CD4-positive, alpha-beta T cell (primary cell): ENCODE results near the gene PISD. TPM values are rescaled to one million over a fixed set of nuclear protein-coding genes. Genes with fewer than 3 reads are reported as not detected.
A peak's percentile ranks its signal among the peaks of the same experiment; 100 is the strongest.

Source experiments
- ATAC-seq: fragments of 200-7000 bp; cut with Tn5 transposase; one replicate; pipeline ENCODE4 v1.10.0; 2022; ENCODE audit warnings: mild to moderate bottlenecking; ENCODE audit not compliant: poor library complexity
- CTCF ChIA-PET: fragments of 350-600 bp; sonication (Branson Sonifier 250); formaldehyde crosslinking; loops from one replicate; lab custom pipeline; 2021; ENCODE audit warnings: antibody characterized with exemption, inconsistent platforms; lab: Charles Lee
- POLR2A ChIA-PET: fragments of 350-600 bp; sonication (Branson Sonifier 250); formaldehyde crosslinking; loops from one replicate; lab custom pipeline; 2021; ENCODE audit warnings: antibody characterized with exemption, inconsistent platforms; lab: Charles Lee
- DNase-seq, 14 experiments: peaks; one replicate each; pipeline ENCODE4 v3.0.0-alpha.2; 2013 to 2020; ENCODE audit warnings: mixed read lengths in 2 of 14
- H3K27ac ChIP-seq, 2 donors: one replicate each; pipeline versions ENCODE4 v1.5.1 to v1.7.0; 2013; ENCODE audit warnings: low read length in 2 of 2, low read depth in 1 of 2, mild to moderate bottlenecking in 1 of 2
- H3K27me3 ChIP-seq, 2 experiments: 1 replicate in 1 of 2; 2 replicates in 1 of 2; pipeline versions ENCODE4 v1.6.1 to v1.7.0; 2013; ENCODE audit warnings: low read length in 2 of 2, control low read depth in 1 of 2, mild to moderate bottlenecking in 1 of 2, moderate library complexity in 1 of 2; ENCODE audit not compliant: insufficient read depth in 2 of 2, control insufficient read depth in 1 of 2
- H3K36me3 ChIP-seq: one replicate; pipeline ENCODE4 v1.6.1; 2013; ENCODE audit warnings: low read length, control low read depth; ENCODE audit not compliant: insufficient read depth
- H3K4me1 ChIP-seq: one replicate; pipeline ENCODE4 v1.6.1; 2013; ENCODE audit warnings: low read length, control low read depth; ENCODE audit not compliant: insufficient read depth
- H3K4me3 ChIP-seq: one replicate; pipeline ENCODE4 v1.5.1; 2013; ENCODE audit warnings: mild to moderate bottlenecking, low read length, moderate library complexity
- H3K9me3 ChIP-seq, 2 experiments: 1 replicate in 1 of 2; 2 replicates in 1 of 2; pipeline versions ENCODE4 v1.6.1 to v1.7.0; 2013; ENCODE audit warnings: low read length in 2 of 2, mild to moderate bottlenecking in 2 of 2, control low read depth in 1 of 2, moderate library complexity in 1 of 2; ENCODE audit not compliant: control insufficient read depth in 1 of 2, insufficient read depth in 1 of 2
- H3K27ac Mint-ChIP-seq: one replicate; pipeline ENCODE4 v1.8.0; 2020; ENCODE audit warnings: mixed read lengths
- H3K27me3 Mint-ChIP-seq: one replicate; pipeline ENCODE4 v1.8.0; 2021; ENCODE audit warnings: mixed read lengths
- H3K36me3 Mint-ChIP-seq: one replicate; pipeline ENCODE4 v1.8.0; 2021; ENCODE audit warnings: low read depth, mixed read lengths
- H3K4me1 Mint-ChIP-seq: one replicate; pipeline ENCODE4 v1.8.0; 2021; ENCODE audit warnings: low read depth, mixed read lengths
- H3K4me3 Mint-ChIP-seq: one replicate; pipeline ENCODE4 v1.8.0; 2020; ENCODE audit warnings: mild to moderate bottlenecking, mixed read lengths
- H3K9me3 Mint-ChIP-seq: one replicate; pipeline ENCODE4 v1.8.0; 2020; ENCODE audit warnings: mixed read lengths
- CTCF ChIP-seq: fragments of 200-600 bp; IDR thresholded peaks from one replicate; pipeline ENCODE4 v1.8.0; 2022; ENCODE audit warnings: antibody characterized with exemption, mild to moderate bottlenecking
- intact Hi-C, 2 experiments: fragments of 100-400 bp; cut with DNase I in 1 of 2; cut with micrococcal nuclease in 1 of 2; formaldehyde crosslinking; loops; one replicate each; pipeline versions ENCODE4 v1.15.1 to v1.9.0; 2023 to 2025; cut with DNase I, micrococcal nuclease
- total RNA-seq, 174 experiments: library from RNA in 2 of 174; stranded (reverse) in 2 of 174; gene quantifications; one replicate each; pipeline ENCODE4 v1.2.3 and lab custom pipeline; 2021 to 2026

PISD gene
- total RNA-seq, 2 experiments from 2014 or later: 23.4 to 25.3 TPM

GRCh38 chr22:31603574-31603973 is 58.4 kb downstream of the PISD start:
- no peak overlapping the region for H3K4me3 ChIP-seq
- H3K36me3 ChIP-seq: peaks cover 62% of the 10 kb centered on the region
- H3K4me3 Mint-ChIP-seq: no peak overlapping the region
- no peaks in the 10 kb centered on the region for H3K4me1 Mint-ChIP-seq
- POLR2A ChIA-PET: no interaction called here
- H3K4me1 ChIP-seq: no peaks in the 10 kb centered on the region
- H3K27me3 Mint-ChIP-seq: no peaks in the 10 kb centered on the region
- peak overlapping the region; percentile 47 for H3K27ac Mint-ChIP-seq
- CTCF ChIA-PET: no interaction called here
- no peak for DNase-seq
- no peak for ATAC-seq
- no peak overlapping the region for H3K27ac ChIP-seq
- no peaks in the 10 kb centered on the region for H3K27me3 ChIP-seq
- H3K36me3 Mint-ChIP-seq: peaks cover 71% of the 10 kb centered on the region
- no peaks in the 10 kb centered on the region for H3K9me3 Mint-ChIP-seq
- no peaks in the 10 kb centered on the region for H3K9me3 ChIP-seq
- intact Hi-C loops: no loop called here
- no peak for TF ChIP-seq CTCF

GRCh38 chr22:31603081-31603525 is 58.9 kb downstream of the PISD start:
- Histone ChIP-seq H3K27me3 (no peaks in the 10 kb centered on the region), H3K4me1 (no peaks in the 10 kb centered on the region), H3K4me3 (no peak overlapping the region), H3K9me3 (no peaks in the 10 kb centered on the region), H3K36me3 (peaks cover 57% of the 10 kb centered on the region), H3K27ac (no peak overlapping the region)
- ChIA-PET POLR2A (no interaction called here), CTCF (no interaction called here)
- intact Hi-C loops: no loop called here
- no peaks in the 10 kb centered on the region for H3K4me1 Mint-ChIP-seq
- H3K27me3 Mint-ChIP-seq: no peaks in the 10 kb centered on the region
- TF ChIP-seq CTCF: no peak
- no peak overlapping the region for H3K4me3 Mint-ChIP-seq
- no peak overlapping the region for H3K27ac Mint-ChIP-seq
- H3K9me3 Mint-ChIP-seq: no peaks in the 10 kb centered on the region
- no peak for ATAC-seq
- no peak for DNase-seq
- H3K36me3 Mint-ChIP-seq: peaks cover 69% of the 10 kb centered on the region

- H3K27me3 ChIP-seq: no peaks in the 10 kb centered on the region
- H3K27ac ChIP-seq: no peak overlapping the region
- H3K9me3 Mint-ChIP-seq: no peaks in the 10 kb centered on the region
- intact Hi-C loops: no loop called here
- peaks cover 69% of the 10 kb centered on the region for H3K36me3 Mint-ChIP-seq
- no peaks in the 10 kb centered on the region for H3K4me1 Mint-ChIP-seq
- H3K36me3 ChIP-seq: peaks cover 51% of the 10 kb centered on the region
- ChIA-PET POLR2A (no interaction called here), CTCF (no interaction called here)
- no peak for TF ChIP-seq CTCF
- H3K9me3 ChIP-seq: no peaks in the 10 kb centered on the region
- DNase-seq: no peak
- ATAC-seq: no peak
- H3K27me3 Mint-ChIP-seq: no peaks in the 10 kb centered on the region
- no peaks in the 10 kb centered on the region for H3K4me1 ChIP-seq
- no peak overlapping the region for H3K4me3 ChIP-seq
- no peak overlapping the region for H3K27ac Mint-ChIP-seq
- no peak overlapping the region for H3K4me3 Mint-ChIP-seq
These were observed 59.6 kb downstream of the PISD start for GRCh38 chr22:31602259-31602952.
